HepG2 (cell line): ENCODE data around the gene RASL12. TPM values are rescaled to one million over a fixed set of nuclear protein-coding genes. Genes with fewer than 3 reads are reported as not detected.

Source experiments
- ARID3A ChIP-seq: IDR thresholded peaks from 2 replicates; pipeline ENCODE4 v1.6.1; 2012; ENCODE audit warnings: low read depth, low read length, improper control_type of control experiment
- ASH2L ChIP-seq: fragments of 300-600, 200-600 bp; sonication (generic); IDR thresholded peaks from 2 replicates; pipeline ENCODE4 v1.7.0; 2017; ENCODE audit warnings: low read depth, mild to moderate bottlenecking, moderate library complexity, mixed read lengths, low read length; ENCODE audit not compliant: insufficient read length
- GMEB1 ChIP-seq: sonication (generic); formaldehyde crosslinking; IDR thresholded peaks from 2 replicates; pipeline ENCODE4 v1.5.1; 2020; ENCODE audit warnings: missing genetic modification reagents, mild to moderate bottlenecking, borderline replicate concordance
- HNRNPUL1 ChIP-seq: fragments of 200-400 bp; formaldehyde crosslinking; IDR thresholded peaks from 2 replicates; pipeline ENCODE4 v1.6.1; 2017; ENCODE audit warnings: low read depth, mild to moderate bottlenecking, low read length, moderate library complexity
- KDM3A ChIP-seq: IDR thresholded peaks from 2 replicates; pipeline ENCODE4 v1.6.1; 2018; ENCODE audit warnings: low read depth, missing compliant biosample characterization
- MLX ChIP-seq: IDR thresholded peaks from 2 replicates; pipeline ENCODE4 v1.6.1; 2016
- MXD4 ChIP-seq: IDR thresholded peaks from 2 replicates; pipeline ENCODE4 v1.6.1; 2016; ENCODE audit warnings: mild to moderate bottlenecking, missing biosample characterization, missing genetic modification reagents
- NBN ChIP-seq: fragments of 450-650 bp; conservative IDR thresholded peaks from 2 replicates; pipeline ENCODE4 v1.6.1; 2017
- NFIB ChIP-seq: sonication (generic); formaldehyde crosslinking; IDR thresholded peaks from 2 replicates; pipeline ENCODE4 v1.9.0; 2021; ENCODE audit warnings: missing genetic modification reagents, mild to moderate bottlenecking, borderline replicate concordance
- NFIC ChIP-seq: IDR thresholded peaks from 2 replicates; pipeline ENCODE4 v1.6.1; 2012; ENCODE audit warnings: mild to moderate bottlenecking, low read length, inconsistent platforms
- RBM39 ChIP-seq: fragments of 200-400 bp; formaldehyde crosslinking; IDR thresholded peaks from one replicate; pipeline ENCODE4 v1.6.1; 2018; ENCODE audit warnings: antibody characterized with exemption, mild to moderate bottlenecking, low read depth, low read length; ENCODE audit not compliant: poor library complexity, severe bottlenecking
- SP2 ChIP-seq: sonication (generic); formaldehyde crosslinking; IDR thresholded peaks from 2 replicates; pipeline ENCODE4 v1.5.1; 2020; ENCODE audit warnings: mild to moderate bottlenecking, missing genetic modification reagents
- TRAFD1 ChIP-seq: sonication (generic); formaldehyde crosslinking; IDR thresholded peaks from 2 replicates; pipeline ENCODE4 v1.5.1; 2020; ENCODE audit warnings: missing genetic modification reagents, mild to moderate bottlenecking, borderline replicate concordance
- WIZ ChIP-seq: sonication (generic); formaldehyde crosslinking; IDR thresholded peaks from 2 replicates; pipeline ENCODE4 v1.5.1; 2020; ENCODE audit warnings: mild to moderate bottlenecking, missing genetic modification reagents
- ZBTB7A ChIP-seq: sonication (generic); formaldehyde crosslinking; IDR thresholded peaks from 2 replicates; pipeline ENCODE4 v1.8.0; 2022; ENCODE audit warnings: mild to moderate bottlenecking, missing genetic modification reagents
- ZFP90 ChIP-seq: sonication (generic); formaldehyde crosslinking; IDR thresholded peaks from 2 replicates; pipeline ENCODE4 v1.8.0; 2022; ENCODE audit warnings: missing genetic modification reagents, mild to moderate bottlenecking, inconsistent platforms, borderline replicate concordance
- ZNF335 ChIP-seq: sonication (generic); formaldehyde crosslinking; IDR thresholded peaks from 2 replicates; pipeline ENCODE4 v1.4.0; 2020; ENCODE audit warnings: missing genetic modification reagents
- ZNF747 ChIP-seq: sonication (generic); formaldehyde crosslinking; IDR thresholded peaks from 2 replicates; pipeline ENCODE4 v1.8.1; 2023; ENCODE audit warnings: missing genetic modification reagents, mild to moderate bottlenecking, borderline replicate concordance
- ZSCAN31 ChIP-seq: sonication (generic); formaldehyde crosslinking; IDR thresholded peaks from 2 replicates; pipeline ENCODE4 v1.5.0; 2020; ENCODE audit warnings: low read depth, mild to moderate bottlenecking, missing genetic modification reagents
- ZUFSP ChIP-seq: sonication (generic); formaldehyde crosslinking; IDR thresholded peaks from 2 replicates; pipeline ENCODE4 v1.9.0; 2021; ENCODE audit warnings: missing genetic modification reagents, mild to moderate bottlenecking, borderline replicate concordance
- polyA plus RNA-seq, 8 experiments: library from polyadenylated mRNA; depleted of rRNA in 3 of 8; stranded (reverse) in 7 of 8; unstranded in 1 of 8; fragments of >200 nt; fragmentation: Illumina TruSeq in 4 of 8; extraction: Trizol in 4 of 8; gene quantifications; 2 replicates each; pipeline versions ENCODE4 v1.2.1 to v1.2.3, GENCODE V29; 2011 to 2016; ENCODE audit warnings: low read depth in 4 of 8, missing spikeins in 1 of 8, mixed read lengths in 1 of 8; ENCODE audit not compliant: insufficient read depth in 1 of 8
- total RNA-seq, 5 experiments: library from RNA; depleted of rRNA; stranded (reverse); fragments of >200 nt; fragmentation: Illumina TruSeq; extraction: Trizol; gene quantifications; 2 replicates each; pipeline ENCODE4 v1.2.3, GENCODE V29; 2016; ENCODE audit warnings: low read depth in 1 of 5
- TF ChIP-seq, protein P1 (sequence below): sonication (generic); formaldehyde crosslinking; IDR thresholded peaks from 2 replicates; pipeline ENCODE4 v1.8.0; 2022; ENCODE audit warnings: missing genetic modification reagents, low read depth, mild to moderate bottlenecking, borderline replicate concordance

Gene RASL12
- total and polyA plus RNA-seq, 2 of the 13 experiments (the other 11 are each of a cell fraction or from before 2014, with no cell fraction given) = 0.16 to 0.55 TPM

- TF ChIP-seq ZBTB7A (CRISPR knock-in tag) (no peak), MLX (CRISPR knock-in tag) (no peak), ZUFSP (CRISPR knock-in tag) (no peak), SP2 (no peak), MXD4 (CRISPR knock-in tag) (peak; percentile 65; the same call in 1 of the 2 replicates), ZFP90 (CRISPR knock-in tag) (no peak), WIZ (no peak), NFIC (no peak), GMEB1 (CRISPR knock-in tag) (no peak), ZSCAN31 (CRISPR knock-in tag) (no peak), NBN (no peak), HNRNPUL1 (no peak), NFIB (CRISPR knock-in tag) (no peak), RBM39 (no peak), ZNF747 (CRISPR knock-in tag) (no peak), TRAFD1 (CRISPR knock-in tag) (no peak), ASH2L (no peak), KDM3A (CRISPR knock-in tag) (0 out of 2 replicates have a peak, but pooled peaks have one; percentile 52), ARID3A (no peak), ZNF335 (no peak; the same call in 1 of the 2 replicates)
- TF ChIP-seq, protein P1, sequence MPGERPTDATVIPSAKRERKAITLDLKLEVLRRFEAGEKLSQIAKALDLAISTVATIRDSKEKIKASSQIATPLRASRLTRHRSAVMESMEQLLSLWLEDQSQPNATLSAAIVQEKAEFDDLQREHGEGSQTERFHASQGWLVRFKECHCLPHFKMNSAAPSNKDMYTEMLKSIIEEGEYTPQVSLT (CRISPR knock-in tag) = no peak
Observed at GRCh38 chr15:65054333-65055200, 13.2 kb downstream of the RASL12 start (continued).
